GM12873 (cell line): ENCODE measurements around the gene VAV2.

Experiments used
- CTCF ChIP-seq: IDR thresholded peaks from 2 replicates; pipeline ENCODE4 v1.5.1; 2012; ENCODE audit warnings: low read depth, mild to moderate bottlenecking, moderate library complexity, low read length, control low read depth; ENCODE audit not compliant: insufficient read depth; ENCODE audit errors: missing control alignments

Gene VAV2

GRCh38 chr9:133857639-133858038, 134.5 kb downstream of the VAV2 start:
- TF ChIP-seq CTCF, result no peak

GRCh38 chr9:133856798-133857197, 135.3 kb downstream of the VAV2 start:
- TF ChIP-seq CTCF, result no peak

- no peak for TF ChIP-seq CTCF
Measured at GRCh38 chr9:133855802-133856521, 136.2 kb downstream of the VAV2 start.

- no peak for TF ChIP-seq CTCF
Measured at GRCh38 chr9:133855371-133855770, 136.8 kb downstream of the VAV2 start.

GRCh38 chr9:133854765-133855164, 137.4 kb downstream of the VAV2 start:
- TF ChIP-seq CTCF, result no peak

GRCh38 chr9:133854048-133854447, 138.1 kb downstream of the VAV2 start:
- TF ChIP-seq CTCF, result no peak

GRCh38 chr9:133853331-133853730, 138.8 kb downstream of the VAV2 start:
- no peak for TF ChIP-seq CTCF
